ENCODE results near the gene GLB1L.

GLB1L gene

GRCh38 chr2:219220652-219221402 lies 24.4 kb downstream of the GLB1L start:
- no peak for TF ChIP-seq CTCF (IDR thresholded peaks at IDR 0.05)
- no peak overlapping the region for H3K4me3 Mint-ChIP-seq
- peaks cover 43% of the 10 kb centered on the region for H3K36me3 Mint-ChIP-seq (ENCODE audit: low read depth)
- no peak overlapping the region for H3K27ac Mint-ChIP-seq
- no peaks in the 10 kb centered on the region for H3K27me3 Mint-ChIP-seq (ENCODE audit: low read depth, poor library complexity)
- peaks cover 22% of the 10 kb centered on the region for H3K4me1 Mint-ChIP-seq
- H3K9me3 Mint-ChIP-seq, result no peaks in the 10 kb centered on the region
- DNase-seq, result no peak

- no peaks in the 10 kb centered on the region for H3K9me3 Mint-ChIP-seq
- H3K4me3 Mint-ChIP-seq, result peak overlapping the region; percentile 29
- H3K4me1 Mint-ChIP-seq, result peaks cover 22% of the 10 kb centered on the region
- H3K36me3 Mint-ChIP-seq (ENCODE audit: low read depth), result peaks cover 34% of the 10 kb centered on the region
- H3K27me3 Mint-ChIP-seq (ENCODE audit: low read depth, poor library complexity), result no peaks in the 10 kb centered on the region
- no peak for DNase-seq
- H3K27ac Mint-ChIP-seq, result peak overlapping the region; percentile 70
- TF ChIP-seq CTCF (IDR thresholded peaks at IDR 0.05), result no peak
Observed at GRCh38 chr2:219219784-219220532, 25.3 kb downstream of the GLB1L start.

- Mint-ChIP-seq H3K36me3 (ENCODE audit: low read depth) (peaks cover 34% of the 10 kb centered on the region), H3K4me1 (peaks cover 22% of the 10 kb centered on the region), H3K4me3 (peak within 1 kb of the TSS; percentile 87), H3K27me3 (ENCODE audit: low read depth, poor library complexity) (no peaks in the 10 kb centered on the region), H3K9me3 (no peaks in the 10 kb centered on the region), H3K27ac (peak within 1 kb of the TSS; percentile 83)
- no peak for TF ChIP-seq CTCF (IDR thresholded peaks at IDR 0.05)
- DNase-seq, result peak; percentile 93
Observed at GRCh38 chr2:219218732-219219701, 26.2 kb downstream of the GLB1L start, which contains the start of gene ABCB6. Gene ABCB6 (minus strand): TSS chr2:219218958. CDS start chr2:219218673, 285 bp downstream.

GRCh38 chr2:219218217-219218731 lies 27.0 kb downstream of the GLB1L start:
- Mint-ChIP-seq H3K9me3 (no peaks in the 10 kb centered on the region), H3K4me3 (peak overlapping the region; percentile 87), H3K27ac (peak overlapping the region; percentile 72), H3K36me3 (ENCODE audit: low read depth) (peaks cover 30% of the 10 kb centered on the region), H3K4me1 (peaks cover 22% of the 10 kb centered on the region), H3K27me3 (ENCODE audit: low read depth, poor library complexity) (no peaks in the 10 kb centered on the region)
- TF ChIP-seq CTCF (IDR thresholded peaks at IDR 0.05), result no peak
- DNase-seq, result peak; percentile 75

GRCh38 chr2:219216535-219216915 lies 28.7 kb downstream of the GLB1L start:
- no peak for DNase-seq
- no peak for TF ChIP-seq CTCF (IDR thresholded peaks at IDR 0.05)
- Mint-ChIP-seq H3K27me3 (ENCODE audit: low read depth, poor library complexity) (no peaks in the 10 kb centered on the region), H3K4me1 (peaks cover 22% of the 10 kb centered on the region), H3K36me3 (ENCODE audit: low read depth) (peaks cover 38% of the 10 kb centered on the region), H3K27ac (no peak overlapping the region), H3K9me3 (no peaks in the 10 kb centered on the region), H3K4me3 (peak overlapping the region; percentile 57)

All from nephron progenitor cell (in vitro differentiated cells).